Measurements from ENCODE around the gene MTARC1.
A peak's percentile ranks its signal among the peaks of the same experiment; 100 is the strongest.

MTARC1 gene

DNA sequence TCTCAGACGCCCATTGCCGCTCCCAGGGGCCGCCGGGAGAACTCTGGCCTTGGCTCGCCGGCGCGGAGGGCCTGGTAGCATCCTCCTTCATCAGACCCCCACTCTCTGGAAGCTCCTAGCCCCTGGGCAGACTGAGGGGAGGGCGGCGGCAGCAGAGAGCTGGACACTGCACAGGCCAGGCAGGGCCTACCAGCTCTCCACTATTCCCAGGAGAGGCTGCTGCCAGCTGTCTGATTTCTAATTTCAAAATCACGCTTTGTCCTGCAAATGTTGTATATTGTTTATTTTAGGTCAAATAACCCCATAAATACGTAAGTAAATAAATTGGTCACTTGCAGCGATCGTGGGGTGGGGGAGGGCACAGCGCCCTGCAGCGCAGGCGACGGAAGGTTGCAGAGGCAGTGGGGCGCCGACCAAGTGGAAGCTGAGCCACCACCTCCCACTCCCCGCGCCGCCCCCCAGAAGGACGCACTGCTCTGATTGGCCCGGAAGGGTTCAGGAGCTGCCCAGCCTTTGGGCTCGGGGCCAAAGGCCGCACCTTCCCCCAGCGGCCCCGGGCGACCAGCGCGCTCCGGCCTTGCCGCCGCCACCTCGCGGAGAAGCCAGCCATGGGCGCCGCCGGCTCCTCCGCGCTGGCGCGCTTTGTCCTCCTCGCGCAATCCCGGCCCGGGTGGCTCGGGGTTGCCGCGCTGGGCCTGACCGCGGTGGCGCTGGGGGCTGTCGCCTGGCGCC is at the start of gene MTARC1:
TSS of gene MTARC1 (plus strand) at position 577 of the 732 bp plus-strand sequence. CDS start at position 609, 32 bp downstream.
- DNase-seq: peak; percentile 95

DNA sequence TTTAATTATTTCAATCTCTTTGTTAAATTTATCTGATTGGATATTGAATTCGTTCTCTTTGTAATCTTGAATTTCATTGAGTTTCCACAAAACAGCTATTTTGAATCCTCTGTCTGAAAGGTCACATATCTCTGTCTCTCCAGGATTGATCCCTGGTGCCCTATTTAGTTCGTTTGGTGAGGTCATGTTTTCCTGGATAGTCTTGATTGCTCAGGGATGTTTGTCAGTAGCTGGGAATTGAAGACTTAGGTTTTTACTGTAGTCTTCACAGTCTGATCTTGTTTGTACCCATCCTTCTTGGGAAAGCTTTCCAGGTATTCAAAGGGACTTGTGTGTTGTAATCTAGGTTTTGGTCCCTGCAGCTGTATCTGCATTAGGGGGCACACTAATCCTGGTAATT is 45.4 kb upstream of the MTARC1 start:
- no peak for DNase-seq

- no peak for DNase-seq
These were observed 44.9 kb upstream of the MTARC1 start for GRCh38 chr1:220741825-220742224.

- DNase-seq: no peak
These were observed 44.2 kb upstream of the MTARC1 start for GRCh38 chr1:220742520-220742919.

DNA sequence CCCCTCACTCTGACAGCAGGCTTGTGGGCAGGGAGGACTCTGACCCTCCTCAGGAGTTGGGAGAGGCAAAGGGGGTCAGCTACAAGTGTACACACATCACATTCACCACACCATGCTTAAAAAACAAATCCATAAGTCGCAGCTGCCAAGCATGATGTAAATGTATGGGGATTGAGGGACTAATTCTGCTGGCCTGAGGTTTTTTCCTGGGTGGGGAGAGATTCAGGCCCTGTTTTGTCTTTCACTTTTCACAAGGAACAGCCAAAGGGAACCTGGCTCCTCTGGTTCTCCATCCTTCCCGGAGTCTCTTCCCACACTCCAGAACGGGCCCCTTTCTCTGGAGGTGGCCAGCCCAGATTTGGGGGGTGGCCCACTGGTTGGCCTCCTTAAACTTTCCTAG is 39.9 kb upstream of the MTARC1 start:
- no peak for DNase-seq

GRCh38 chr1:220747437-220748088 is 39.1 kb upstream of the MTARC1 start:
- no peak for DNase-seq

DNA sequence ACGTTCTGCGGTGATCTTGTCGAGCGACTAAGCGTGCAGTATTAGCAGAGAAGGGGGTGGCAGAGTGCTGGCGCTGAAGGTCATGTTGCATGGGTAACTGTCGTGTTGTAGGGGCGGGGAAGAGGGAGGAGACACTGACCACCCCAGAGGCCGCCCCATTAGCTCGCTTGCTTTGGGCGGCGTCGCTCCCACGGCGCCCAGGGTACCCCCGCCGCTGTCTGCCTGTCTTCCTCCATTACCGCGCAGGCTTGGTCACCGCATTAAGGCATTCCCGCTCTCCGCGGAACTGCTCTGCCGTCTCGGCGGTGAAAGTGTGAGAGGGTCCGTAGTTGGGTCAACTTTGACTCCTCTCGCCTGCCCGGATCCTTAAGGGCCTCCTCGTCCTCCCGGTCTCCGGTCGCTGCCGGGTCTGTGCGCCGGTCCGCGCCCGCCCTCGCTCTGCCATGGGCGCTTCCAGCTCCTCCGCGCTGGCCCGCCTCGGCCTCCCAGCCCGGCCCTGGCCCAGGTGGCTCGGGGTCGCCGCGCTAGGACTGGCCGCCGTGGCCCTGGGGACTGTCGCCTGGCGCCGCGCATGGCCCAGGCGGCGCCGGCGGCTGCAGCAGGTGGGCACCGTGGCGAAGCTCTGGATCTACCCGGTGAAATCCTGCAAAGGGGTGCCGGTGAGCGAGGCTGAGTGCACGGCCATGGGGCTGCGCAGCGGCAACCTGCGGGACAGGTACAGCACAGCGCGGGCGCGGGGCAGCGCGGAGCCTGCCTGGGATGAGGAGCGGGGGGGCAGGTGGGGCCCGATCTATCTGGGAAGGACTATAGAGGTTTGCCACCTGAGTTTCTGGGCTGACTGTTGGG is 38.4 kb upstream of the MTARC1 start, which contains the start of gene MTARC2:
TSS of gene MTARC2 (plus strand) at position 234 of the 846 bp plus-strand sequence. CDS start at position 444, 210 bp downstream.
- DNase-seq: peak; percentile 69

DNA sequence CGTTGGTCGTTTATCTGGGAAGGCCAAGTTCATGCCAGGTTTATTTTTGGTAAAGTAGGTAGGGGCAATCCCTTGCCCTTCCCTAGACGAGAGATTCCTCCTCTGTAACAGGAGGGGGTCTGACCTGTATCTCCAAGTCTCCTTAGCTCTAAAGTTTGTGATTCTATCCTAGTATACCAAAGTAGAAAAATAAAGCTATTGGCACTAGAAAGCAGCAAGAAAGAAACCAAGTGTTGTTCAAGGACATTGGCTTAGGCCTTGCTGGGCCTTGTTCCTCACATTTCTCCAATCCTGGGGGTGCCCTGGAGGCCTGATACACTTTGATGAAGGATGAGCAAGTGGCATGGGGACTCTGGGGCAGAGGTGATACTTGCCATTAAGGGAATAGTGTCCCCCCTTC is 37.8 kb upstream of the MTARC1 start:
- DNase-seq: no peak

DNA sequence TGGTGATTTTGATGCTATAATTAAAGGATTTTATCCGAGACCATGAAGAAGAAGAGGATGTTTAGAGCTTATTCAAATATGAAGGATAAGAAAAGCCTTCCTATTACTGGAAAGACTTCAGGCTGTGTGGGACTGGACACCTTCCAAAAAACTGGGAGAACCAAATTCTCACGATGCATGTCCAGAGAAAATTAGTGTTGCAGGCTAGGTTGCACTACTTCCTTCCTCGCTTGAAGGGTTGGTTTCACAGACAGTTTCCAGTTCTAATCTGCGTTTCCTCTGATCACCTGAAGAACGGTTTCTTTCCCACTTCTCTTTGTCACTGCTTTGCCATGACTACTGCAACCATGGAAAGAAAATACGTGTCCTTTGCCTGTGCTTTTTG is 36.6 kb upstream of the MTARC1 start:
- DNase-seq: no peak

DNA sequence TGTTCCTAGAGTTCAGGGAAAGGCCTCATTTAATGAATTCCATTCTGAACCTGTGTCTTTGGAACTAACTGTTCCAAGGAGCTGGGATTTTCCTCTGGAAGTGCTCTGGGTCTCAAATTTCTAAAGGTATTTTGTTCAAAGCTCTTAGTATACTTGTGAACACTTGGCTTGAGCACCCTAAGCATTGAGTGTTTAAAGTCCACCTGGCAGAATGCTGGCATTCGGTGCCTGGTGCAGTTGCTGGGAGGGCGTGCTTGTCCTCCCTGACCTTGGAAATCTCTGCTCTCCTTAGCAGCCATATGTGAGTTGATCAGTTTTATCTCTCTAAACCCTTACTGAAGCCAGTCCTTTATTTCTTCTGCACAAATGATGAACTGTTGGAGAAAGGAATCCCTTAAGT is 35.6 kb upstream of the MTARC1 start:
- no peak for DNase-seq

DNA sequence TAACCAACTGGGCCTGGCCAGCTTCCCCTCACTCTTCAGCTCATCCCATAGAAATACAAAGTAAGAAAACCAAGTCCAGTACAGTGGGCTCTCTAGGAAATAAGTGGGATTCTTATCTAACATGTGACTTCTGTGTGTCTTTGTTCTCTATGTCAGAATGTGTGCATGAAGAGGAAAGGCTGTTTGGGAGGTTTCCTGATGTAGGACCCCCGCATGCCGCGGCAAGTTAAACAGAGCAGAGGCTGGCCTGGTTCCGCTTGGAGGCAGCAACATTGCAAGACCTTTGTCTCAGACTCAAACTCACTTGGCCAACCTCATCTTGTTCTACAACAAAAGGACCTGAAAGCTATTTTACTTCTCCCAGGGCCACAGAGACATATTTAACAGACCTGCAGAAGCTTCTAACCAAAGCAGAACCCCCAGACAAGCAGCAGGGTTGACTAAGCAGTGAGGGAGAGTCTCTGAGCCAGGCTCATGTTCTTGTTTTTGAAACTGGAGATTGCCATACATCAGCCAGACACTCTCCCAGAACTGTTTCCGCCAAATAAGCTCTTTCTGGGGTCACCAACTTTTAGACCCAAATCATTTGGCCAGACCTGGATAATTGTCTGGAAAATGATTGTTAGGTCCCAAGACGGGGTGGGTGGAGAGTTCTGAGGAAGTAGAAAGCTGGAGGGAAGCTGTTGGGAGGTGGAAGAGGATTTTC is 32.3 kb upstream of the MTARC1 start:
- no peak for DNase-seq

- no peak for DNase-seq
These were observed 31.8 kb upstream of the MTARC1 start for GRCh38 chr1:220754918-220755295.

- no peak for DNase-seq
These were observed 31.4 kb upstream of the MTARC1 start for GRCh38 chr1:220755309-220755708.

DNA sequence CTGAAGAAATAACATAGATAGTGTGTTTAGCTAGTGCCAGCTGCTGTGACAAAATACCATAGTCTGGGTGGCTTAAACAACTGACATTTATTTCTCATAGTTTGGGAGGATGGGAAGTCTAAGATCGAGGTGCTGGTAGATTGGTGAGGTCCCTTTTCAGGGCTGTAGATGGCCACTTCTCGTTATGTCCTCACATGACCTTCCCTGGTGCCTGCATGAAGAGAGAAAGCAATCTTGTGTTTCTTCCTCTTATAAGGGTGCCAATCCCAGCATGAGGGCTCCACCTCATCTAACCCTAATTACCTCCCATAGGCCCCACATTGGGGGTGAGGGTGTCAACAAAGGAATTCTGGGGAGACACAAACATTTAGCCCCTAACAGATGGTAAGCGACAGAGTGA is 29.3 kb upstream of the MTARC1 start:
- no peak for DNase-seq

DNA sequence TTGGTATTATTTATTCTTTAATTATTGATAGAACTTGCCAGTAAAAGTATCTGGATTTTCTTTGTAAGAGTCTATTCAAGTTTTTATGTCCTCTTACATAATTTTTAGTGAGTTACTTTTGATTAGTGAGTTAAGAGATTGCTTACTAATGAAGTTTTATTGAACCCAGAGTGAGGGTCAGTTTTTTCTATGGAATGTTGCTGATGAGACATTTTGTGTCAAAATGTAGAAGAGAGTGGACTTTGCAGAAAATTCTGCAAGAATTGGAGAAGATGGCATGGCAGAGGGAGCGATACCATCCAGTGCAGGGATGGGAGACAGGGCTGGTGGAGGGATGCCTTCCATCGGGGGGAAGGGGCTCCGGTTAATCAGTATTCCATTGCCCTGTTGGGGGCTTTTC is 27.6 kb upstream of the MTARC1 start:
- no peak for DNase-seq

DNA sequence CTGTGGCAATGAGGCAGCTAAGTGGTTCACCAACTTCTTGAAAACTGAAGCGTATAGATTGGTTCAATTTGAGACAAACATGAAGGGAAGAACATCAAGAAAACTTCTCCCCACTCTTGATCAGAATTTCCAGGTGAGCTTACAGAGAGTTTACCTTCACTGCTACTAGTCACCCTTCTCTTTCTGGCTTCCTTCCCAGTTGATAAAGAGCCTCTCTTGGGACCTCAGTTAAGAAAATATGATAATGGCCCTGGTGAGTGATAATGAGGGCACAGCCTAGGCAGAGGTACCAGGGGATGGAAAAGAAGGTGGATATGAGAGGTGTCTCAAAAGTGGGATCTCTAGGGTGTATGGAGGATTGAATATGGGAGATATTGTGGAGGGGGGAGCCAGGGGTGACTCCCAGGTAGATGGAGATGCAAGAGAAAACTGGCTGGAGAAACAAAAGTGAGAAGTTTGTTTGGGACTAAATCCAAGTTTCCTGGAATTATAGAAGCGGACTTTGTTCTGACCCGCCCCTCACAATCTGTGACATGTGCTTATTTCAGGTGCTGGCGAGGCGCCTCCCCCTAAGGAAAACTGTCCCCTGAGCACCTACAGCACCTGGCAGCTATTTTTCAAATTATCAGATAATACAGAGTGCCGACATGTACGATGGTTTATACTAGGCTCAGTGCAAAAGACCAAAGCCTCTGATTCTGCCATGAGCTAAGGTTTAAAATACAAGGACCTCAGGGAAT is 24.9 kb upstream of the MTARC1 start:
- no peak for DNase-seq

GRCh38 chr1:220764757-220765156 is 22.0 kb upstream of the MTARC1 start:
- no peak for DNase-seq

GRCh38 chr1:220767312-220768125 is 19.2 kb upstream of the MTARC1 start:
- DNase-seq: no peak

DNA sequence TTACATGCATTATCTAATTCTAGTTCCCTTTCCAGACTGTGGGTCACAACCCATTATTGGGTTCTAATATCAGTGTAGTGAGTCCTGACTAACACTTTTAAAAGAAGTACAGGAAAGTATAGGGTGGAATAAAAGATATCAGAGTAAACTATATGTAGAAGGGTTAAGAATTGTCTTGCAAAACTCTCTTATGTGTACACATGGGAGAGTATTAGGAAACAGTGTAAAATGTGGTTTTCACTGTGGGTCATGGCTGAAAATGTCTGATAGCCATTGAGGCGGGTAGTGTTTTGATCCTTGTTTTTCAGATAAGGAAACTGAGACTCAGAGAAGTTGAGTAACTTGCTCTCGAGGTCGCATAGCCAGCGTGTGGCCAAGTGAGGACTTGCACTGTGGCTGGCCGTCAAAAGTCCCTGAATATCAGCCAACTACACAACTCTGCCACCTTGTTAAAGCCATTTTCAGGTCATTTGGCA is 18.5 kb upstream of the MTARC1 start:
- no peak for DNase-seq

DNA sequence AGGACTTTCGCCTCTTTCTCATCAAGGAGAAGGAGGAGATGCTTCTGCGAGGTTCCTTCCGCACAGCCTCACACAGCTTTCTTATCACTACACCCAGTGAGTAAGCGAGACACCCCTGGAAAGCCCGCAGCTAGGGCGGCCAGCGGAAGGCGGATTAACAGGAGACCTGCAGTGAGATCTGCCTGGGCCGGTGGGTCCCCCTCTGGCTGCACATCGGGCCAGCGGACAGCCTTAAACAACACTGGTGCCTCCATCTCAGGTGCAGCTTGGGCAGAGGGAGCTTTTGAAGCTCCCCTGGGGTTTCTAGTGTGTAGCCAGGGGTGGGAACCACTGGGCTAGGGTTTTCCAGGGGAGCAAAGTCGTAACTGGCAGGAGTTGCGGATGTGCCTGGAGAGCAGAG is 17.5 kb upstream of the MTARC1 start:
- DNase-seq: no peak

GRCh38 chr1:220770245-220770913 is 16.3 kb upstream of the MTARC1 start:
- DNase-seq: no peak
